PC-9 (cell line): Measurements from ENCODE around the gene AHDC1. TPM values are rescaled to one million over a fixed set of nuclear protein-coding genes. Genes with fewer than 3 reads are reported as not detected.

ENCODE experiments used
- BruUV-seq: library from RNA; stranded (reverse); fragments of 400-500 nt; replicated peaks from 2 replicates; lab custom pipeline; 2021; lab: Mats Ljungman, UMichigan
- CTCF ChIA-PET: fragments of 300-600 bp; sonication (Branson Sonifier 250); formaldehyde crosslinking; loops from one replicate; lab custom pipeline; 2022; ENCODE audit warnings: antibody characterized with exemption; lab: Charles Lee
- POLR2A ChIA-PET: fragments of 300-600 bp; sonication (Branson Sonifier 250); formaldehyde crosslinking; loops from one replicate; lab custom pipeline; 2022; ENCODE audit warnings: antibody characterized with exemption; ENCODE audit not compliant: unreplicated experiment; lab: Charles Lee
- DNase-seq, 2 experiments: peaks; one replicate each; pipeline versions ENCODE4 v3.0.0 to v3.0.0-alpha.2; 2015 to 2022; ENCODE audit warnings: mixed read lengths in 1 of 2
- H2AFZ ChIP-seq: fragments of 200-600 bp; sonication (generic); 2 replicates; pipeline ENCODE4 v1.8.1; 2017; ENCODE audit warnings: antibody characterized with exemption
- H3F3A ChIP-seq: fragments of 200-600 bp; sonication (generic); 2 replicates; pipeline ENCODE4 v1.8.1; 2017; ENCODE audit warnings: antibody characterized with exemption, mild to moderate bottlenecking, low read depth; ENCODE audit not compliant: insufficient read depth
- H3K27ac ChIP-seq: fragments of 200-600 bp; sonication (generic); 2 replicates; pipeline ENCODE4 v1.6.1; 2016; ENCODE audit warnings: mixed run types
- H3K27me3 ChIP-seq: fragments of 200-600 bp; sonication (generic); 2 replicates; pipeline ENCODE4 v1.6.1; 2016; ENCODE audit warnings: low read depth, mixed run types; ENCODE audit not compliant: insufficient read depth
- H3K36me3 ChIP-seq: fragments of 200-600 bp; sonication (generic); 2 replicates; pipeline ENCODE4 v1.6.1; 2016; ENCODE audit warnings: low read depth, mixed run types
- H3K4me1 ChIP-seq: fragments of 200-600 bp; sonication (generic); replicated peaks from 2 replicates; pipeline ENCODE4 v1.6.1; 2016; ENCODE audit warnings: mixed run types; ENCODE audit not compliant: insufficient read depth
- H3K4me2 ChIP-seq: fragments of 200-600 bp; sonication (generic); 2 replicates; pipeline ENCODE4 v1.6.1; 2017; ENCODE audit warnings: mixed run types
- H3K4me3 ChIP-seq: fragments of 200-600 bp; sonication (generic); 2 replicates; pipeline ENCODE4 v1.6.1; 2016; ENCODE audit warnings: mixed run types
- H3K79me2 ChIP-seq: fragments of 200-600 bp; sonication (generic); 2 replicates; pipeline ENCODE4 v1.6.1; 2017; ENCODE audit warnings: low read depth, mixed run types
- H3K9me2 ChIP-seq: fragments of 200-600 bp; sonication (generic); 2 replicates; pipeline ENCODE4 v1.8.1; 2017; ENCODE audit warnings: mild to moderate bottlenecking; ENCODE audit not compliant: insufficient read depth
- H3K9me3 ChIP-seq: fragments of 200-600 bp; sonication (generic); 2 replicates; pipeline ENCODE4 v1.8.1; 2016; ENCODE audit warnings: low read depth; ENCODE audit not compliant: insufficient read depth
- H4K20me1 ChIP-seq: fragments of 200-600 bp; sonication (generic); 2 replicates; pipeline ENCODE4 v1.8.1; 2017; ENCODE audit not compliant: insufficient read depth
- CTCF ChIP-seq: fragments of 200-600 bp; sonication (generic); conservative IDR thresholded peaks from 2 replicates; pipeline ENCODE4 v1.6.1; 2017; ENCODE audit warnings: mixed run types, antibody characterized with exemption, mild to moderate bottlenecking, moderate library complexity
- EZH2 ChIP-seq: fragments of 200-600 bp; sonication (generic); IDR thresholded peaks from 2 replicates; pipeline ENCODE4 v1.8.0; 2017; ENCODE audit warnings: antibody characterized with exemption, low read depth
- intact Hi-C: fragments of 100-400 bp; cut with micrococcal nuclease; formaldehyde crosslinking; loops from one replicate; pipeline ENCODE4 v1.10.0; 2022; ENCODE audit not compliant: unreplicated experiment
- total RNA-seq: library from RNA; stranded (reverse); gene quantifications from 2 replicates; pipeline ENCODE4 v1.2.3, GENCODE V29; 2021

AHDC1 gene
- total RNA-seq, 1 experiment from 2014 or later: 48.8 TPM

GRCh38 chr1:27594564-27595510 is 9.1 kb downstream of the AHDC1 start:
- intact Hi-C loops: no loop called here
- TF ChIP-seq CTCF: no peak
- no peak for TF ChIP-seq EZH2
- no peak overlapping the region for H2AFZ ChIP-seq
- H3K9me2 ChIP-seq: no peaks in the 10 kb centered on the region
- no peaks in the 10 kb centered on the region for H3K27me3 ChIP-seq
- peaks cover 6% of the 10 kb centered on the region for H3K79me2 ChIP-seq
- no peak overlapping the region for H3K4me3 ChIP-seq
- POLR2A ChIA-PET: interaction anchor here (0.6 to 1.4 kb wide), 2 partner anchors 26 to 37 kb away, joined by 8 to 24 read pairs; no protein-coding TSS in a partner anchor
- H3K36me3 ChIP-seq: no peaks in the 10 kb centered on the region
- no peak overlapping the region for H3K4me2 ChIP-seq
- BruUV-seq: TSS peak; percentile 34
- no peaks in the 10 kb centered on the region for H3F3A ChIP-seq
- DNase-seq: no peak
- H3K4me1 ChIP-seq: peaks cover 16% of the 10 kb centered on the region
- CTCF ChIA-PET: interaction anchor here (0.8 to 1.1 kb wide), 2 partner anchors 12 to 37 kb away, joined by 6 to 20 read pairs; no protein-coding TSS in a partner anchor
- no peak overlapping the region for H3K27ac ChIP-seq
- no peaks in the 10 kb centered on the region for H3K9me3 ChIP-seq
- H4K20me1 ChIP-seq: peaks cover 9% of the 10 kb centered on the region; the same call in 1 of the 2 replicates

GRCh38 chr1:27593678-27594563 is 10.0 kb downstream of the AHDC1 start:
- no peak overlapping the region for H3K27ac ChIP-seq
- no peak overlapping the region for H3K4me2 ChIP-seq
- H3K9me3 ChIP-seq: no peaks in the 10 kb centered on the region
- no peak for TF ChIP-seq CTCF
- no peak for TF ChIP-seq EZH2
- BruUV-seq: no TSS peak
- DNase-seq: no peak
- H4K20me1 ChIP-seq: peaks cover 8% of the 10 kb centered on the region; the same call in 1 of the 2 replicates
- intact Hi-C loops: no loop called here
- no peaks in the 10 kb centered on the region for H3F3A ChIP-seq
- no peak overlapping the region for H2AFZ ChIP-seq
- no peak overlapping the region for H3K4me3 ChIP-seq
- no peaks in the 10 kb centered on the region for H3K9me2 ChIP-seq
- H3K36me3 ChIP-seq: no peaks in the 10 kb centered on the region
- peaks cover 16% of the 10 kb centered on the region for H3K4me1 ChIP-seq
- ChIA-PET CTCF (no interaction called here), POLR2A (interaction anchor here (1.4 kb wide), 1 partner anchor 36 kb away, joined by 8 read pairs; no protein-coding TSS in a partner anchor)
- 0 out of 2 replicates have a peak, but pooled peaks cover 5% of the 10 kb centered on the region for H3K79me2 ChIP-seq
- no peaks in the 10 kb centered on the region for H3K27me3 ChIP-seq
